ENCODE measurements around the gene COX17.

DNA sequence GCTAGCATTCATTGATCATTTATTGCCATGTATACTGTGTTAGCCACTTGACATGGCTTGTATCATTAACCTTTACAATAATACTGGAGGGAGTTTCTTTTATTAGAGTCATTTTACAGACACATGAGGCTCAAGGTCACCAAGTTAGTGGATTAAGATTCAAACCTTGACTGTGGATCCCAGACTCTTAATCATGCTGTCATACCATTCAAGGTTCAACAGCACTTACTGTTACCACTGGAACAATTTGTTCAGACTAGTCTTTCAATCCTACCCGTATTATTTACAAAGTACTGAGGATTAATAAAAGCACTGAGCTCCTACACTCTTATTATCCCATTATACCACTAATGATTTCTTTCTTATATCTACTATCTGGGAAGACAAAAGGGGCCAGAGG is 1.2 kb downstream of the COX17 start:
- TF ChIP-seq, protein P1, sequence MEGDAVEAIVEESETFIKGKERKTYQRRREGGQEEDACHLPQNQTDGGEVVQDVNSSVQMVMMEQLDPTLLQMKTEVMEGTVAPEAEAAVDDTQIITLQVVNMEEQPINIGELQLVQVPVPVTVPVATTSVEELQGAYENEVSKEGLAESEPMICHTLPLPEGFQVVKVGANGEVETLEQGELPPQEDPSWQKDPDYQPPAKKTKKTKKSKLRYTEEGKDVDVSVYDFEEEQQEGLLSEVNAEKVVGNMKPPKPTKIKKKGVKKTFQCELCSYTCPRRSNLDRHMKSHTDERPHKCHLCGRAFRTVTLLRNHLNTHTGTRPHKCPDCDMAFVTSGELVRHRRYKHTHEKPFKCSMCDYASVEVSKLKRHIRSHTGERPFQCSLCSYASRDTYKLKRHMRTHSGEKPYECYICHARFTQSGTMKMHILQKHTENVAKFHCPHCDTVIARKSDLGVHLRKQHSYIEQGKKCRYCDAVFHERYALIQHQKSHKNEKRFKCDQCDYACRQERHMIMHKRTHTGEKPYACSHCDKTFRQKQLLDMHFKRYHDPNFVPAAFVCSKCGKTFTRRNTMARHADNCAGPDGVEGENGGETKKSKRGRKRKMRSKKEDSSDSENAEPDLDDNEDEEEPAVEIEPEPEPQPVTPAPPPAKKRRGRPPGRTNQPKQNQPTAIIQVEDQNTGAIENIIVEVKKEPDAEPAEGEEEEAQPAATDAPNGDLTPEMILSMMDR (IDR thresholded peaks at IDR 0.05): no peak
- TF ChIP-seq POLR2A (IDR thresholded peaks at IDR 0.05) (no peak), POLR2AphosphoS5 (IDR thresholded peaks at IDR 0.05) (no peak)
